GM12878 (cell line): Measurements from ENCODE around the gene OCLN. TPM values are rescaled to one million over a fixed set of nuclear protein-coding genes. Genes with fewer than 3 reads are reported as not detected.
"Not testable (repeated sequence)": the region's sequence is repeated elsewhere in the genome, so short reads cannot be mapped to it uniquely, and the experiment has no call there.

Source experiments
- ATAC-seq: fragments of 200-7000 bp; cut with Tn5 transposase; 3 replicates; pipeline ENCODE4 v1.9.1; 2020; ENCODE audit warnings: mild to moderate bottlenecking, moderate library complexity
- BruUV-seq: library from RNA; stranded (reverse); fragments of 400-500 nt; replicated peaks from 2 replicates; lab custom pipeline; 2021; lab: Mats Ljungman, UMichigan
- CTCF ChIA-PET: fragments of 300-600 bp; sonication (Branson Sonifier 250); formaldehyde crosslinking; extraction: SDS; loops from one replicate; lab custom pipeline; 2021; ENCODE audit warnings: inconsistent platforms; lab: Yijun Ruan, JAX
- POLR2A ChIA-PET: fragments of 350-600 bp; formaldehyde crosslinking; extraction: SDS; loops from one replicate; lab custom pipeline; 2021; ENCODE audit warnings: inconsistent platforms; lab: Charles Lee
- RAD21 ChIA-PET: fragments of 300-600 bp; sonication (Branson Sonifier 250); formaldehyde crosslinking; loops from one replicate; lab custom pipeline; 2023; ENCODE audit warnings: antibody characterized with exemption; ENCODE audit not compliant: unreplicated experiment; lab: Charles Lee
- SMC1A ChIA-PET: fragments of 300-600 bp; sonication (Branson Sonifier 250); formaldehyde crosslinking; loops from one replicate; lab custom pipeline; 2023; ENCODE audit not compliant: unreplicated experiment, uncharacterized antibody; lab: Charles Lee
- DNase-seq: peaks from one replicate; pipeline ENCODE4 v3.0.0-alpha.2; 2011; ENCODE audit warnings: low read depth, low spot score
- FAIRE-seq: peaks from 3 replicates; lab custom pipeline; 2011; peaks lifted over from hg19 to GRCh38; lab: Jason Lieb, UNC
- H2AFZ ChIP-seq: 2 replicates; pipeline ENCODE4 v1.6.0; 2011; ENCODE audit warnings: low read depth, low read length, control low read depth; ENCODE audit not compliant: control insufficient read depth
- H3K27ac ChIP-seq: 2 replicates; pipeline ENCODE4 v1.5.1; 2011; ENCODE audit warnings: control low read depth; ENCODE audit not compliant: control insufficient read depth, insufficient read depth
- H3K27me3 ChIP-seq, 2 experiments: replicated peaks in 1 of 2; 2 replicates each; pipeline versions ENCODE4 v1.6.0 to v1.6.1; 2011; ENCODE audit warnings: low read length in 1 of 2; ENCODE audit not compliant: control insufficient read depth in 2 of 2, insufficient read depth in 2 of 2
- H3K36me3 ChIP-seq, 2 experiments: 2 replicates each; pipeline ENCODE4 v1.5.1; 2011; ENCODE audit warnings: low read length in 1 of 2; ENCODE audit not compliant: control insufficient read depth in 2 of 2, insufficient read depth in 2 of 2
- H3K4me1 ChIP-seq: 2 replicates; pipeline ENCODE4 v1.6.1; 2011; ENCODE audit warnings: mild to moderate bottlenecking, low read length, moderate library complexity, mixed read lengths; ENCODE audit not compliant: control insufficient read depth, insufficient read depth
- H3K4me2 ChIP-seq: 2 replicates; pipeline ENCODE4 v1.6.0; 2011; ENCODE audit warnings: control low read depth; ENCODE audit not compliant: control insufficient read depth, insufficient read depth
- H3K4me3 ChIP-seq: fragments of 200-600 bp; sonication (generic); 2 replicates; pipeline ENCODE4 v1.5.1; 2016
- H3K79me2 ChIP-seq: 2 replicates; pipeline ENCODE4 v1.6.0; 2011; ENCODE audit warnings: low read length; ENCODE audit not compliant: control insufficient read depth, insufficient read depth
- H3K9ac ChIP-seq: 2 replicates; pipeline ENCODE4 v1.8.0; 2011; ENCODE audit warnings: low read length, control low read depth, mixed read lengths; ENCODE audit not compliant: control insufficient read depth, insufficient read depth
- H3K9me3 ChIP-seq: replicated peaks from 3 replicates; pipeline ENCODE4 v1.5.1; 2011; ENCODE audit warnings: mild to moderate bottlenecking, low read length; ENCODE audit not compliant: control insufficient read depth, insufficient read depth
- H4K20me1 ChIP-seq: 2 replicates; pipeline ENCODE4 v1.6.0; 2011; ENCODE audit not compliant: control insufficient read depth, insufficient read depth
- CEBPB ChIP-seq, 2 experiments: fragments of 150-350 bp in 1 of 2; IDR thresholded peaks; 2 replicates each; pipeline ENCODE4 v1.6.1; 2012 to 2014; ENCODE audit warnings: low read depth in 2 of 2, low read length in 2 of 2, borderline replicate concordance in 1 of 2, inconsistent platforms in 1 of 2
- FOXM1 ChIP-seq: IDR thresholded peaks from 2 replicates; pipeline ENCODE4 v1.6.1; 2012; ENCODE audit warnings: low read depth, mild to moderate bottlenecking, inconsistent platforms, low read length, moderate library complexity
- LARP7 ChIP-seq: fragments of 450-650 bp; IDR thresholded peaks from 2 replicates; pipeline ENCODE4 v1.6.1; 2017; ENCODE audit warnings: mild to moderate bottlenecking
- MXI1 ChIP-seq: fragments of 150-350 bp; IDR thresholded peaks from 2 replicates; pipeline ENCODE4 v1.6.1; 2011; ENCODE audit warnings: low read depth, mild to moderate bottlenecking, inconsistent platforms, low read length, improper control_type of control experiment
- MYC ChIP-seq: IDR thresholded peaks from 2 replicates; pipeline ENCODE4 v1.6.1; 2011; ENCODE audit warnings: mild to moderate bottlenecking, low read length, moderate library complexity, inconsistent platforms; ENCODE audit not compliant: insufficient read depth, insufficient replicate concordance, insufficient read length, severe bottlenecking
- NBN ChIP-seq: fragments of 450-650 bp; IDR thresholded peaks from 2 replicates; pipeline ENCODE4 v1.6.1; 2016
- PBX3 ChIP-seq: IDR thresholded peaks from 2 replicates; pipeline ENCODE4 v1.6.1; 2011; ENCODE audit warnings: mild to moderate bottlenecking, low read depth, low read length, moderate library complexity; ENCODE audit not compliant: insufficient replicate concordance
- RBBP5 ChIP-seq: fragments of 200-600 bp; sonication (generic); conservative IDR thresholded peaks from 2 replicates; pipeline ENCODE4 v1.6.1; 2016
- RELA ChIP-seq: fragments of 450-650 bp; IDR thresholded peaks from 2 replicates; pipeline ENCODE4 v1.8.0; 2014; ENCODE audit warnings: borderline replicate concordance; ENCODE audit not compliant: partially characterized antibody
- YBX1 ChIP-seq: fragments of 450-650 bp; IDR thresholded peaks from 2 replicates; pipeline ENCODE4 v1.6.1; 2016; ENCODE audit warnings: antibody characterized with exemption
- ZNF384 ChIP-seq: IDR thresholded peaks from 2 replicates; pipeline ENCODE4 v1.6.1; 2012; ENCODE audit warnings: low read depth, mild to moderate bottlenecking, low read length, improper control_type of control experiment, borderline replicate concordance
- ZZZ3 ChIP-seq: IDR thresholded peaks from 2 replicates; pipeline ENCODE4 v1.6.1; 2011; ENCODE audit warnings: low read depth; ENCODE audit not compliant: control insufficient read depth, insufficient read length
- WGBS: methylation state at CpG from one replicate; pipeline ENCODE4 v1.1.6; 2016; ENCODE audit warnings: low lambda C conversion rate; ENCODE audit not compliant: insufficient replicate concordance, insufficient coverage; ENCODE audit errors: missing lambda C conversion rate; 5-methylcytosine and 5-hydroxymethylcytosine counted together
- in situ Hi-C: fragments of 300-500 bp; cut with MboI; formaldehyde crosslinking; loops from 9 replicates; pipeline ENCODE4 v1.14.3; 2018; ENCODE audit warnings: mixed read lengths
- intact Hi-C: fragments of 100-400 bp; cut with micrococcal nuclease; formaldehyde crosslinking; loops from one replicate; pipeline ENCODE4 v1.14.2; 2022; ENCODE audit not compliant: unreplicated experiment
- polyA plus RNA-seq, 11 experiments: library from polyadenylated mRNA; depleted of rRNA in 4 of 11; unstranded in 6 of 11; stranded (reverse) in 5 of 11; fragments of >200 nt; fragmentation: Nextera tagmentation in 4 of 11; fragmentation: Illumina TruSeq in 1 of 11; extraction: Ambion mirVana in 4 of 11; extraction: Trizol in 1 of 11; gene quantifications; 1 replicate in 1 of 11; 2 replicates in 10 of 11; pipeline versions ENCODE4 v1.2.1 to v1.2.3, GENCODE V29; 2011 to 2016; ENCODE audit warnings: inconsistent platforms in 2 of 11, missing spikeins in 2 of 11, low read depth in 1 of 11
- total RNA-seq, 4 experiments: library from RNA; depleted of rRNA in 3 of 4; stranded (reverse); fragments of >200 nt in 3 of 4; fragmentation: Illumina TruSeq in 1 of 4; extraction: Trizol in 1 of 4; gene quantifications; 2 replicates each; pipeline versions ENCODE4 v1.2.1 to v1.2.3, GENCODE V29; 2013 to 2021
- TF ChIP-seq, protein P1 (sequence below): fragments of 450-650 bp; IDR thresholded peaks from 2 replicates; pipeline ENCODE4 v1.6.1; 2017; ENCODE audit warnings: borderline replicate concordance
- TF ChIP-seq, protein P2 (sequence below): IDR thresholded peaks from 2 replicates; pipeline ENCODE4 v1.6.1; 2012; ENCODE audit warnings: low read depth, low read length, improper control_type of control experiment

The OCLN gene
- total and polyA plus RNA-seq, 10 of the 15 experiments (the other 5 are each of a cell fraction or from before 2014, with no cell fraction given) = 2.0 to 26.5 (median 17.0) TPM

GRCh38 chr5:69531406-69531801 lies 38.8 kb downstream of the OCLN start:
- no peak for TF ChIP-seq RBBP5
- TF ChIP-seq CEBPB (IDR thresholded peaks at IDR 0.05; ENCODE audit: borderline replicate concordance in 1 of 2, low read depth in 2 of 2, low read length in 2 of 2) = no peak
- no peak for TF ChIP-seq NBN
- no peak for TF ChIP-seq MXI1
- no peak for TF ChIP-seq FOXM1
- no peak for TF ChIP-seq PBX3
- TF ChIP-seq, protein P1, sequence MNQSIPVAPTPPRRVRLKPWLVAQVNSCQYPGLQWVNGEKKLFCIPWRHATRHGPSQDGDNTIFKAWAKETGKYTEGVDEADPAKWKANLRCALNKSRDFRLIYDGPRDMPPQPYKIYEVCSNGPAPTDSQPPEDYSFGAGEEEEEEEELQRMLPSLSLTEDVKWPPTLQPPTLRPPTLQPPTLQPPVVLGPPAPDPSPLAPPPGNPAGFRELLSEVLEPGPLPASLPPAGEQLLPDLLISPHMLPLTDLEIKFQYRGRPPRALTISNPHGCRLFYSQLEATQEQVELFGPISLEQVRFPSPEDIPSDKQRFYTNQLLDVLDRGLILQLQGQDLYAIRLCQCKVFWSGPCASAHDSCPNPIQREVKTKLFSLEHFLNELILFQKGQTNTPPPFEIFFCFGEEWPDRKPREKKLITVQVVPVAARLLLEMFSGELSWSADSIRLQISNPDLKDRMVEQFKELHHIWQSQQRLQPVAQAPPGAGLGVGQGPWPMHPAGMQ = no peak
- TF ChIP-seq, protein P2, sequence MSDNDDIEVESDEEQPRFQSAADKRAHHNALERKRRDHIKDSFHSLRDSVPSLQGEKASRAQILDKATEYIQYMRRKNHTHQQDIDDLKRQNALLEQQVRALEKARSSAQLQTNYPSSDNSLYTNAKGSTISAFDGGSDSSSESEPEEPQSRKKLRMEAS = no peak
- no peak for TF ChIP-seq YBX1
- TF ChIP-seq MYC = no peak
- no peak for TF ChIP-seq ZNF384
- TF ChIP-seq ZZZ3 = no peak
- no peak for TF ChIP-seq RELA
- TF ChIP-seq LARP7 = no peak
- Histone ChIP-seq H3K36me3 (no peaks in the 10 kb centered on the region), H3K9me3 (no peaks in the 10 kb centered on the region), H3K27ac (no peak overlapping the region), H3K9ac (no peak overlapping the region), H3K79me2 (no peaks in the 10 kb centered on the region), H3K4me2 (no peak overlapping the region), H3K4me1 (no peaks in the 10 kb centered on the region), H3K27me3 (no peaks in the 10 kb centered on the region), H2AFZ (no peak overlapping the region), H4K20me1 (no peaks in the 10 kb centered on the region), H3K4me3 (no peak overlapping the region)
- intact Hi-C loops (no loop called here), in situ Hi-C loops (no loop called here)
- ATAC-seq (no peak), FAIRE-seq (no peak), DNase-seq (no peak)
- ChIA-PET POLR2A (no interaction called here), CTCF (no interaction called here), SMC1A (no interaction called here), RAD21 (no interaction called here)
- BruUV-seq = no TSS peak
- 35% methylated on average over 3 of the region's 3 CpGs for WGBS

DNA sequence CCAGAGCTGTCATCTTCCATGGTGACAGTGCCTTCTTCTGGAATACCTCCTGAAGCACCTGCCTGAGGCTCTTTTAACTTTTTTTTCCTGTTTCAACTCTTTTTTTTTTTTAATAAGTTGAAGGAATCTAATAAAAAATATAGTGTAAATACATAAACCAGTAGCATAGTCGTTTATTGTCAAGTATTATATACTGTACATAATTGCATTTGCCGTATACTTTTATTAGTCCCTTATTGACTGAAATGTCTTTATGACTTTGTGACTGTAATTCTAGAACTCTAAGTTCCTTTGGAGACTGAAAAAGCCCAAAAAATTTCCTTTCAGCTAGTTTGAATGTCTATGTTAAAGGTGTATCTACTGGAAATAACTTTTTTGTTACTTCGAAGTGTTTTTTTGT lies 45.3 kb downstream of the OCLN start:
- RAD21 ChIA-PET, H2AFZ ChIP-seq, POLR2A ChIA-PET, FAIRE-seq, H3K4me2 ChIP-seq, ATAC-seq, H3K4me1 ChIP-seq, H3K9ac ChIP-seq, BruUV-seq, in situ Hi-C loops, H3K4me3 ChIP-seq, SMC1A ChIA-PET, H3K79me2 ChIP-seq, CTCF ChIA-PET, H3K27me3 ChIP-seq, H3K27ac ChIP-seq, H4K20me1 ChIP-seq, DNase-seq, H3K9me3 ChIP-seq, H3K36me3 ChIP-seq, intact Hi-C loops: not testable (repeated sequence)
- 100% methylated on average over 1 of the region's 3 CpGs for WGBS
